Inferior parietal cortex (tissue), 1 donor: Measurements from ENCODE around the gene BRD4.
"Not testable (repeated sequence)": the region's sequence is repeated elsewhere in the genome, so short reads cannot be mapped to it uniquely, and the experiment has no call there.

Experiments used
- DNase-seq: peaks from one replicate; pipeline ENCODE4 v3.0.0-alpha.2; 2016; ENCODE audit errors: extremely low spot score

The BRD4 gene

GRCh38 chr19:15360015-15360414, 27.7 kb upstream of the BRD4 start:
- DNase-seq: not testable (repeated sequence)

GRCh38 chr19:15358918-15359317, 26.6 kb upstream of the BRD4 start:
- peak; percentile 32 for DNase-seq

GRCh38 chr19:15357906-15358305, 25.6 kb upstream of the BRD4 start:
- DNase-seq: no peak

GRCh38 chr19:15354566-15355296, 22.4 kb upstream of the BRD4 start:
- DNase-seq: peak; percentile 19

- no peak for DNase-seq
These were observed 21.6 kb upstream of the BRD4 start for GRCh38 chr19:15353908-15354307.

- not testable (repeated sequence) for DNase-seq
These were observed 20.2 kb upstream of the BRD4 start for GRCh38 chr19:15352535-15352934.

- not testable (repeated sequence) for DNase-seq
These were observed 9.0 kb upstream of the BRD4 start for GRCh38 chr19:15341328-15341727.

- DNase-seq: no peak
These were observed 7.7 kb upstream of the BRD4 start for GRCh38 chr19:15340086-15340485.

GRCh38 chr19:15337202-15337601, 4.9 kb upstream of the BRD4 start:
- no peak for DNase-seq

GRCh38 chr19:15335992-15336391, 3.7 kb upstream of the BRD4 start:
- not testable (repeated sequence) for DNase-seq

- no peak for DNase-seq
These were observed 674 bp downstream of the BRD4 start for GRCh38 chr19:15331419-15332310.

- DNase-seq: no peak
These were observed 1.4 kb downstream of the BRD4 start for GRCh38 chr19:15330801-15331418.

- DNase-seq: no peak
These were observed 4.0 kb downstream of the BRD4 start for GRCh38 chr19:15328312-15328711.

- DNase-seq: no peak
These were observed 7.4 kb downstream of the BRD4 start for GRCh38 chr19:15324791-15325519.

- DNase-seq: no peak
These were observed 8.7 kb downstream of the BRD4 start for GRCh38 chr19:15323496-15324235.

GRCh38 chr19:15321739-15322138, 10.6 kb downstream of the BRD4 start:
- no peak for DNase-seq

- DNase-seq: no peak
These were observed 12.2 kb downstream of the BRD4 start for GRCh38 chr19:15320116-15320515.

GRCh38 chr19:15318241-15318691, 14.1 kb downstream of the BRD4 start:
- DNase-seq: no peak

GRCh38 chr19:15317392-15318071, 14.8 kb downstream of the BRD4 start:
- DNase-seq: no peak

- no peak for DNase-seq
These were observed 15.8 kb downstream of the BRD4 start for GRCh38 chr19:15316498-15316897.
